ENCODE results near the gene RAB40AL.
"Not testable (repeated sequence)": the region's sequence is repeated elsewhere in the genome, so short reads cannot be mapped to it uniquely, and the experiment has no call there.

Gene RAB40AL

GRCh38 chrX:102936972-102937371, at the start of gene RAB40AL:
TSS of gene RAB40AL (plus strand) at chrX:102937272. CDS start at chrX:102937319, 47 bp downstream.
- H3K4me3 ChIP-seq (ENCODE audit: low read depth, low read length); DNase-seq (ENCODE audit: low read depth): not testable (repeated sequence)

- H3K4me3 ChIP-seq (ENCODE audit: low read depth, low read length), result no peak overlapping the region
- DNase-seq (ENCODE audit: low read depth), result no peak
- TF ChIP-seq MYC (IDR thresholded peaks at IDR 0.05; ENCODE audit: low read depth, low read length), result no peak
- no peak for TF ChIP-seq MAX (IDR thresholded peaks at IDR 0.05; ENCODE audit: low read depth, low read length)
- TF ChIP-seq POLR2A (IDR thresholded peaks at IDR 0.05; ENCODE audit: extremely low read depth, insufficient read length), result no peak
- no peak for TF ChIP-seq CTCF (IDR thresholded peaks at IDR 0.05; ENCODE audit: low read depth, low read length)
Measured at GRCh38 chrX:102887687-102888086, 49.4 kb upstream of the RAB40AL start.

- DNase-seq (ENCODE audit: low read depth), result no peak
- H3K4me3 ChIP-seq (ENCODE audit: low read depth, low read length), result no peak overlapping the region
- TF ChIP-seq MAX (IDR thresholded peaks at IDR 0.05; ENCODE audit: low read depth, low read length) (no peak), POLR2A (IDR thresholded peaks at IDR 0.05; ENCODE audit: extremely low read depth, insufficient read length) (no peak), MYC (IDR thresholded peaks at IDR 0.05; ENCODE audit: low read depth, low read length) (no peak), CTCF (IDR thresholded peaks at IDR 0.05; ENCODE audit: low read depth, low read length) (no peak)
Measured at GRCh38 chrX:102892103-102892502, 45.0 kb upstream of the RAB40AL start.

- no peak overlapping the region for H3K4me3 ChIP-seq (ENCODE audit: low read depth, low read length)
- TF ChIP-seq CTCF (IDR thresholded peaks at IDR 0.05; ENCODE audit: low read depth, low read length) (peak; percentile 63), POLR2A (IDR thresholded peaks at IDR 0.05; ENCODE audit: extremely low read depth, insufficient read length) (no peak), MYC (IDR thresholded peaks at IDR 0.05; ENCODE audit: low read depth, low read length) (no peak), MAX (IDR thresholded peaks at IDR 0.05; ENCODE audit: low read depth, low read length) (no peak)
- DNase-seq (ENCODE audit: low read depth), result peak; percentile 74
Measured at GRCh38 chrX:102899940-102900916, 36.8 kb upstream of the RAB40AL start.

- TF ChIP-seq MYC (IDR thresholded peaks at IDR 0.05; ENCODE audit: low read depth, low read length) (no peak), CTCF (IDR thresholded peaks at IDR 0.05; ENCODE audit: low read depth, low read length) (no peak), MAX (IDR thresholded peaks at IDR 0.05; ENCODE audit: low read depth, low read length) (no peak), POLR2A (IDR thresholded peaks at IDR 0.05; ENCODE audit: extremely low read depth, insufficient read length) (no peak)
- H3K4me3 ChIP-seq (ENCODE audit: low read depth, low read length), result no peak overlapping the region
- DNase-seq (ENCODE audit: low read depth), result no peak
Measured at GRCh38 chrX:102902355-102902754, 34.7 kb upstream of the RAB40AL start.

- TF ChIP-seq MAX (IDR thresholded peaks at IDR 0.05; ENCODE audit: low read depth, low read length) (no peak), MYC (IDR thresholded peaks at IDR 0.05; ENCODE audit: low read depth, low read length) (no peak), CTCF (IDR thresholded peaks at IDR 0.05; ENCODE audit: low read depth, low read length) (no peak), POLR2A (IDR thresholded peaks at IDR 0.05; ENCODE audit: extremely low read depth, insufficient read length) (no peak)
- no peak for DNase-seq (ENCODE audit: low read depth)
- no peak overlapping the region for H3K4me3 ChIP-seq (ENCODE audit: low read depth, low read length)
Measured at GRCh38 chrX:102930990-102931756, 5.9 kb upstream of the RAB40AL start.

Data from NB4 (cell line).